Fibroblast of the aortic adventitia (primary cell): ENCODE measurements around the gene PKNOX2. TPM values are rescaled to one million over a fixed set of nuclear protein-coding genes. Genes with fewer than 3 reads are reported as not detected.

ENCODE experiments used
- DNase-seq: peaks from one replicate; pipeline ENCODE4 v3.0.0-alpha.2; 2010; ENCODE audit warnings: low read depth
- H3K4me3 ChIP-seq: 2 replicates; pipeline ENCODE4 v1.5.1; 2011; ENCODE audit warnings: low read depth, mild to moderate bottlenecking, control low read depth, low read length, moderate library complexity
- total RNA-seq: library from RNA; depleted of rRNA; stranded (reverse); fragments of >200 nt; gene quantifications from 2 replicates; pipeline ENCODE4 v1.2.3, GENCODE V29; 2012; ENCODE audit warnings: low replicate concordance
- TF ChIP-seq, protein P1 (sequence below): IDR thresholded peaks from 2 replicates; pipeline ENCODE4 v1.5.1; 2011; ENCODE audit warnings: mild to moderate bottlenecking, low read length, control low read depth, inconsistent platforms; ENCODE audit not compliant: insufficient read depth

PKNOX2 gene
- total RNA-seq, 1 donor = 2.0 TPM

DNA sequence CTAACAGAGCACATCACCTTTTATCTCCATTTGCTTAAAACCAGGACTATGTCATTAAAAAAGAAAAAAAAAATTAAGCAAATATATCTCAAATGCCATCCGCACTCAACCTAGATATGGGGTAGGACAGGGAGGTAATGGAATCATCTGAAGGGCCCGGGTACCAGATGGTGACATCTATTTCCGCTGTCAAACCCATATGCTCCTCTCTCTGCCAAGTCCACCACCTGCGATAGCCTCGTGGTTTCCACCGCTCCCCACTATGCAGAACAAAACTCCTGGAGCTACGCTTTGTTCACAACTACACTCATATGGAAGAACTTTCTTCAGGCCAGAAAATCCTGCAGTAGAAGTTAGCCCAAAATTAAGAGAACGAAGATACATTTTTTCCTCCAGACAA lies 300.1 kb downstream of the PKNOX2 start:
- no peak for DNase-seq
- H3K4me3 ChIP-seq = no peak overlapping the region
- TF ChIP-seq, protein P1, sequence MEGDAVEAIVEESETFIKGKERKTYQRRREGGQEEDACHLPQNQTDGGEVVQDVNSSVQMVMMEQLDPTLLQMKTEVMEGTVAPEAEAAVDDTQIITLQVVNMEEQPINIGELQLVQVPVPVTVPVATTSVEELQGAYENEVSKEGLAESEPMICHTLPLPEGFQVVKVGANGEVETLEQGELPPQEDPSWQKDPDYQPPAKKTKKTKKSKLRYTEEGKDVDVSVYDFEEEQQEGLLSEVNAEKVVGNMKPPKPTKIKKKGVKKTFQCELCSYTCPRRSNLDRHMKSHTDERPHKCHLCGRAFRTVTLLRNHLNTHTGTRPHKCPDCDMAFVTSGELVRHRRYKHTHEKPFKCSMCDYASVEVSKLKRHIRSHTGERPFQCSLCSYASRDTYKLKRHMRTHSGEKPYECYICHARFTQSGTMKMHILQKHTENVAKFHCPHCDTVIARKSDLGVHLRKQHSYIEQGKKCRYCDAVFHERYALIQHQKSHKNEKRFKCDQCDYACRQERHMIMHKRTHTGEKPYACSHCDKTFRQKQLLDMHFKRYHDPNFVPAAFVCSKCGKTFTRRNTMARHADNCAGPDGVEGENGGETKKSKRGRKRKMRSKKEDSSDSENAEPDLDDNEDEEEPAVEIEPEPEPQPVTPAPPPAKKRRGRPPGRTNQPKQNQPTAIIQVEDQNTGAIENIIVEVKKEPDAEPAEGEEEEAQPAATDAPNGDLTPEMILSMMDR = no peak

DNA sequence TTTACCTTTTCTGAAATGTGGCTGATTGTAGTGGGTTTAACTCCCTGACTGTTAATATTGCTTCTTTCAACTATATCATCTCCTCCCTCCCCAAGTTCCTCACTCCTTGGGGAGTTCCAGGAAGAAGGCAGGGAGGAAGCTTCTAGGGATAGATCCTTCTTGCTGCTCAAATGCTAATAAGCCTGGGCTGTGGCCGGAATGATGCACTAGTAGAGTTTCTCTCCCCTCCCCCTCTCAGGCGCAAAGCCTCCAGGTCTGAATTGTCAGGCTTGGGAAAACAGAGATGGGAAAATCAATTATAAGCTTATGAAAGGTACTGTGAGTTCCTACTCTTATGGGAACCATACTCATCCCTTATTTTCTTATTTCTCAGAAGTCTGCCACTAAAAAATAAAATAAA lies 300.7 kb downstream of the PKNOX2 start:
- no peak for DNase-seq
- TF ChIP-seq, protein P1 = no peak
- no peak overlapping the region for H3K4me3 ChIP-seq

DNA sequence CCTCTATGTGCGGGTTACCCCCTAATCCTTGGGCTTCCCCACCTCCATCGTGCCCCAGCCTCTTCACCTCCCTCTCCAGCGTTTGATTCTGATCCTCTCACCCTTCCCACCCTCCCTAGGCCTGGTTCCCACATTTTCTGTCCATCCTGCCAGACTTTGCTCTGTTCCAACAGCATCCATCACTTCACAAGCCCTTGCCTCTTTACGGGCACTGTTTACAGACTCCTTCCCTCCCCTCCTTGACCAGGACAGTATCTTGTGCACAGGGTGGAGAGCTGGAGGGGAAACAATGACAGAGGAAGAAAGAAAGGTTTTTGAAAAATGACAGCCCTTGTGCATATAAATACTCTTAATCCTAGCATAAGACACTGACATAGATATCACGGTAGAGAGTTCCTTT lies 301.1 kb downstream of the PKNOX2 start:
- no peak overlapping the region for H3K4me3 ChIP-seq
- TF ChIP-seq, protein P1 = no peak
- no peak for DNase-seq

DNA sequence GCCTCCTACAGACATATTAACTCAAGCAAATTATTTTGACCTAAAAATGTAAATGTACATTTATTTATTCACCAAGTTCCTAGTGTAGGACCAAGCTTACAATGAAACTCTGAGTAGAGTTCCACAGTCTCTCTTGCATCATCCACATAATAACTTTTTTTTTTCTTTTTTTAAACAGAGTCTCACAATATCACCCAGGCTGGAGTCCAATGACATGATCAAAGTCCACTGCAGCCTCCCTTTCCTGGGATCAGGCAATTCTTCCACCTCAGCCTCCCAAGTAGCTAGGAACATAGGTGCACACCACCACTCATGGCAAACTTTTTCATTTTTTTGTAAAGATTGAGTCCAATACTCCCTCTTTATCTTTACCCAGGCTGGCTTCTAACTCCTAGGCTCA lies 303.5 kb downstream of the PKNOX2 start:
- H3K4me3 ChIP-seq = no peak overlapping the region
- peak; percentile 39 for DNase-seq
- TF ChIP-seq, protein P1 = no peak

DNA sequence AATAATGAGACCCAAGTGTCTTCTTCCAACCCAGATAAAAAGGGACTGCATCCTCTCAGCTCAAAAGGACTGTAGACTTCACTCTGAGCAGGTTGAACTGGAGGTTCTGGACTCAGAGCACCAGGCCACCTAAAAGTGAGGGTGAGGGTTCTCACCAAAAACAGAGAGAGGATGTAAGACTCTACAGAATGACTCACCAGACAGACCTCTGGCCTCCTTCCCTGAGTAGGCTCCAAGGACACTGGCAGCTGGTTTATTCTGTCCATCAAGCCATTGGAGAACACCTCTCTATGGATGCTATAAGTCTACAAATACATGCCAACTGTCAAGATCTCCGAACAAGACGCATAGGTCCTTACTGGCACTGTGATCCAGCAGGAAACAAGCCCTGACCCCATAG lies 304.3 kb downstream of the PKNOX2 start:
- H3K4me3 ChIP-seq = no peak overlapping the region
- TF ChIP-seq, protein P1 = no peak
- peak; percentile 50 for DNase-seq

DNA sequence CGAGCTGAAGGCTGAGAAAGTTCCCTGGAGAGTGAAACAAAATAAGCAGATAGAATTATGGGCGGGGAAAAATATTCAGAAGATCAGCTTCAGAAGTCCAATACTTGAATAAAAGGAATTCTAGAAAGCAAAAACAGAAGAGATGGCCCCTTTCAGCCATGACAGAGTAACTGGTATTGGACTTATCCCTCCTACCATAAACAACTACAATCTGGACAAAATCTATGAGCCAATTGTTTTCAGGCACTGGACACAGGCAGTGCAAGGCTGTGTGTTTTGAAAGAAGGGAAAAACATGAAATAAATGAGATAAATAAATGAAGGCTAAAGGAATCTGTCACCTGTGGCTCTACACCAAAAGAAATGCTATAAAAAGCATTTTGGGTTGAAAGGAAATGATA lies 305.8 kb downstream of the PKNOX2 start:
- DNase-seq = no peak
- H3K4me3 ChIP-seq = no peak overlapping the region
- TF ChIP-seq, protein P1 = no peak

DNA sequence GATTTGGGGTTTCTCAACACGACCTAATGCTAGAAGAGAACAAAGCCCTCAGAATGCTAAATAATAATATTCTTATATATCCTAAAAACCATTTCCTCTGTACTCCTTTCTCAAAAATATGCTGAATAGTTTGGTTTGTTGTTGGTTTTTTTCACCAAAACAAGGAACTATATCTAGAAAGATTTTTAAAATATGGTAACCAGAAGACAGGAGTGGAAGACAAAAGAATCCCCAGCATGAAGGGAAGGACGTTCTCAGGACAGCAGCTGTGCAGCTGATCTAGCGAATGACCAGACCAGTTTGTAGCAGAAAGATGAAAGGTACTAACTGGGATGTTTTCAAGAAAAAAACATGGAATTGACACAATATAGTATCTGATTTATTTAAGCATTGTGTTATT lies 312.2 kb downstream of the PKNOX2 start:
- no peak overlapping the region for H3K4me3 ChIP-seq
- TF ChIP-seq, protein P1 = no peak
- DNase-seq = no peak
